GM12878 (cell line): Measurements from ENCODE around the gene LCLAT1. TPM values are rescaled to one million over a fixed set of nuclear protein-coding genes. Genes with fewer than 3 reads are reported as not detected.

Source experiments
- ATAC-seq: fragments of 200-7000 bp; cut with Tn5 transposase; 3 replicates; pipeline ENCODE4 v1.9.1; 2020; ENCODE audit warnings: mild to moderate bottlenecking, moderate library complexity
- BruUV-seq: library from RNA; stranded (reverse); fragments of 400-500 nt; replicated peaks from 2 replicates; lab custom pipeline; 2021; lab: Mats Ljungman, UMichigan
- CTCF ChIA-PET: fragments of 300-600 bp; sonication (Branson Sonifier 250); formaldehyde crosslinking; extraction: SDS; loops from one replicate; lab custom pipeline; 2021; ENCODE audit warnings: inconsistent platforms; lab: Yijun Ruan, JAX
- POLR2A ChIA-PET: fragments of 350-600 bp; formaldehyde crosslinking; extraction: SDS; loops from one replicate; lab custom pipeline; 2021; ENCODE audit warnings: inconsistent platforms; lab: Charles Lee
- RAD21 ChIA-PET: fragments of 300-600 bp; sonication (Branson Sonifier 250); formaldehyde crosslinking; loops from one replicate; lab custom pipeline; 2023; ENCODE audit warnings: antibody characterized with exemption; ENCODE audit not compliant: unreplicated experiment; lab: Charles Lee
- SMC1A ChIA-PET: fragments of 300-600 bp; sonication (Branson Sonifier 250); formaldehyde crosslinking; loops from one replicate; lab custom pipeline; 2023; ENCODE audit not compliant: unreplicated experiment, uncharacterized antibody; lab: Charles Lee
- DNase-seq: peaks from one replicate; pipeline ENCODE4 v3.0.0-alpha.2; 2011; ENCODE audit warnings: low read depth, low spot score
- FAIRE-seq: peaks from 3 replicates; lab custom pipeline; 2011; peaks lifted over from hg19 to GRCh38; lab: Jason Lieb, UNC
- H2AFZ ChIP-seq: 2 replicates; pipeline ENCODE4 v1.6.0; 2011; ENCODE audit warnings: low read depth, low read length, control low read depth; ENCODE audit not compliant: control insufficient read depth
- H3K27ac ChIP-seq: 2 replicates; pipeline ENCODE4 v1.5.1; 2011; ENCODE audit warnings: control low read depth; ENCODE audit not compliant: control insufficient read depth, insufficient read depth
- H3K27me3 ChIP-seq, 2 experiments: replicated peaks in 1 of 2; 2 replicates each; pipeline versions ENCODE4 v1.6.0 to v1.6.1; 2011; ENCODE audit warnings: low read length in 1 of 2; ENCODE audit not compliant: control insufficient read depth in 2 of 2, insufficient read depth in 2 of 2
- H3K36me3 ChIP-seq, 2 experiments: 2 replicates each; pipeline ENCODE4 v1.5.1; 2011; ENCODE audit warnings: low read length in 1 of 2; ENCODE audit not compliant: control insufficient read depth in 2 of 2, insufficient read depth in 2 of 2
- H3K4me1 ChIP-seq: 2 replicates; pipeline ENCODE4 v1.6.1; 2011; ENCODE audit warnings: mild to moderate bottlenecking, low read length, moderate library complexity, mixed read lengths; ENCODE audit not compliant: control insufficient read depth, insufficient read depth
- H3K4me2 ChIP-seq: 2 replicates; pipeline ENCODE4 v1.6.0; 2011; ENCODE audit warnings: control low read depth; ENCODE audit not compliant: control insufficient read depth, insufficient read depth
- H3K4me3 ChIP-seq: fragments of 200-600 bp; sonication (generic); 2 replicates; pipeline ENCODE4 v1.5.1; 2016
- H3K79me2 ChIP-seq: 2 replicates; pipeline ENCODE4 v1.6.0; 2011; ENCODE audit warnings: low read length; ENCODE audit not compliant: control insufficient read depth, insufficient read depth
- H3K9ac ChIP-seq: 2 replicates; pipeline ENCODE4 v1.8.0; 2011; ENCODE audit warnings: low read length, control low read depth, mixed read lengths; ENCODE audit not compliant: control insufficient read depth, insufficient read depth
- H3K9me3 ChIP-seq: replicated peaks from 3 replicates; pipeline ENCODE4 v1.5.1; 2011; ENCODE audit warnings: mild to moderate bottlenecking, low read length; ENCODE audit not compliant: control insufficient read depth, insufficient read depth
- H4K20me1 ChIP-seq: 2 replicates; pipeline ENCODE4 v1.6.0; 2011; ENCODE audit not compliant: control insufficient read depth, insufficient read depth
- CBX3 ChIP-seq: fragments of 200-600 bp; sonication (generic); IDR thresholded peaks from 2 replicates; pipeline ENCODE4 v1.6.1; 2016; ENCODE audit warnings: low read depth, borderline replicate concordance
- CHD4 ChIP-seq: fragments of 200-600 bp; sonication (generic); IDR thresholded peaks from 2 replicates; pipeline ENCODE4 v1.6.1; 2016; ENCODE audit warnings: mild to moderate bottlenecking
- CREB1 ChIP-seq: IDR thresholded peaks from 2 replicates; pipeline ENCODE4 v1.6.1; 2012; ENCODE audit warnings: low read depth, mild to moderate bottlenecking, inconsistent platforms
- CREM ChIP-seq: IDR thresholded peaks from 2 replicates; pipeline ENCODE4 v1.6.1; 2014; ENCODE audit warnings: antibody characterized with exemption, low read depth
- GABPA ChIP-seq: IDR thresholded peaks from 2 replicates; pipeline ENCODE4 v1.6.1; 2014; ENCODE audit warnings: antibody characterized with exemption, low read depth, mild to moderate bottlenecking, inconsistent platforms
- IKZF1 ChIP-seq: fragments of 450-650 bp; conservative IDR thresholded peaks from 2 replicates; pipeline ENCODE4 v1.6.1; 2017; ENCODE audit warnings: antibody characterized with exemption, mild to moderate bottlenecking
- MTA3 ChIP-seq: IDR thresholded peaks from 2 replicates; pipeline ENCODE4 v1.6.1; 2012; ENCODE audit warnings: low read length, inconsistent platforms, borderline replicate concordance
- NBN ChIP-seq: fragments of 450-650 bp; IDR thresholded peaks from 2 replicates; pipeline ENCODE4 v1.6.1; 2016
- POU2F2 ChIP-seq: IDR thresholded peaks from 3 replicates; pipeline ENCODE4 v1.6.1; 2011; ENCODE audit warnings: low read depth, mild to moderate bottlenecking, low read length, borderline replicate concordance
- RUNX3 ChIP-seq: IDR thresholded peaks from 2 replicates; pipeline ENCODE4 v1.6.1; 2012; ENCODE audit warnings: low read length, inconsistent platforms
- TCF7 ChIP-seq: IDR thresholded peaks from 2 replicates; pipeline ENCODE4 v1.6.1; 2014; ENCODE audit warnings: antibody characterized with exemption, borderline replicate concordance
- WRNIP1 ChIP-seq: IDR thresholded peaks from 2 replicates; pipeline ENCODE4 v1.6.1; 2011; ENCODE audit warnings: low read depth, low read length, improper control_type of control experiment, borderline replicate concordance
- ZNF24 ChIP-seq: fragments of 450-650 bp; IDR thresholded peaks from 2 replicates; pipeline ENCODE4 v1.6.1; 2017; ENCODE audit warnings: antibody characterized with exemption, mild to moderate bottlenecking
- ZNF274 ChIP-seq: IDR thresholded peaks from one replicate; pipeline ENCODE4 v1.8.0; 2011; ENCODE audit not compliant: insufficient read length, insufficient read depth
- ZNF384 ChIP-seq: IDR thresholded peaks from 2 replicates; pipeline ENCODE4 v1.6.1; 2012; ENCODE audit warnings: low read depth, mild to moderate bottlenecking, low read length, improper control_type of control experiment, borderline replicate concordance
- ZSCAN29 ChIP-seq: fragments of 450-650 bp; IDR thresholded peaks from 2 replicates; pipeline ENCODE4 v1.6.1; 2017; ENCODE audit warnings: mild to moderate bottlenecking, moderate library complexity
- ZZZ3 ChIP-seq: IDR thresholded peaks from 2 replicates; pipeline ENCODE4 v1.6.1; 2011; ENCODE audit warnings: low read depth; ENCODE audit not compliant: control insufficient read depth, insufficient read length
- WGBS: methylation state at CpG from one replicate; pipeline ENCODE4 v1.1.6; 2016; ENCODE audit warnings: low lambda C conversion rate; ENCODE audit not compliant: insufficient replicate concordance, insufficient coverage; ENCODE audit errors: missing lambda C conversion rate; 5-methylcytosine and 5-hydroxymethylcytosine counted together
- in situ Hi-C: fragments of 300-500 bp; cut with MboI; formaldehyde crosslinking; loops from 9 replicates; pipeline ENCODE4 v1.14.3; 2018; ENCODE audit warnings: mixed read lengths
- intact Hi-C: fragments of 100-400 bp; cut with micrococcal nuclease; formaldehyde crosslinking; loops from one replicate; pipeline ENCODE4 v1.14.2; 2022; ENCODE audit not compliant: unreplicated experiment
- polyA plus RNA-seq, 11 experiments: library from polyadenylated mRNA; depleted of rRNA in 4 of 11; unstranded in 6 of 11; stranded (reverse) in 5 of 11; fragments of >200 nt; fragmentation: Nextera tagmentation in 4 of 11; fragmentation: Illumina TruSeq in 1 of 11; extraction: Ambion mirVana in 4 of 11; extraction: Trizol in 1 of 11; gene quantifications; 1 replicate in 1 of 11; 2 replicates in 10 of 11; pipeline versions ENCODE4 v1.2.1 to v1.2.3, GENCODE V29; 2011 to 2016; ENCODE audit warnings: inconsistent platforms in 2 of 11, missing spikeins in 2 of 11, low read depth in 1 of 11
- total RNA-seq, 4 experiments: library from RNA; depleted of rRNA in 3 of 4; stranded (reverse); fragments of >200 nt in 3 of 4; fragmentation: Illumina TruSeq in 1 of 4; extraction: Trizol in 1 of 4; gene quantifications; 2 replicates each; pipeline versions ENCODE4 v1.2.1 to v1.2.3, GENCODE V29; 2013 to 2021
- TF ChIP-seq, protein P1 (sequence below), 3 experiments: IDR thresholded peaks in 2 of 3; conservative IDR thresholded peaks in 1 of 3; 2 replicates each; pipeline ENCODE4 v1.5.1; 2011; ENCODE audit warnings: low read depth in 3 of 3, low read length in 3 of 3, mild to moderate bottlenecking in 3 of 3, control low read depth in 2 of 3, moderate library complexity in 2 of 3, inconsistent platforms in 1 of 3, mixed read lengths in 1 of 3; ENCODE audit not compliant: control insufficient read depth in 2 of 3, insufficient read depth in 1 of 3; ENCODE audit errors: extremely low read depth in 1 of 3
- TF ChIP-seq, protein P2 (sequence below): IDR thresholded peaks from 2 replicates; pipeline ENCODE4 v1.6.1; 2011; ENCODE audit warnings: borderline replicate concordance, low read depth, mild to moderate bottlenecking, moderate library complexity, low read length; ENCODE audit not compliant: insufficient read depth, poor library complexity, severe bottlenecking

Gene LCLAT1
- total and polyA plus RNA-seq, 10 of the 15 experiments (the other 5 are each of a cell fraction or from before 2014, with no cell fraction given), result 8.1 to 33.0 (median 15.9) TPM

DNA sequence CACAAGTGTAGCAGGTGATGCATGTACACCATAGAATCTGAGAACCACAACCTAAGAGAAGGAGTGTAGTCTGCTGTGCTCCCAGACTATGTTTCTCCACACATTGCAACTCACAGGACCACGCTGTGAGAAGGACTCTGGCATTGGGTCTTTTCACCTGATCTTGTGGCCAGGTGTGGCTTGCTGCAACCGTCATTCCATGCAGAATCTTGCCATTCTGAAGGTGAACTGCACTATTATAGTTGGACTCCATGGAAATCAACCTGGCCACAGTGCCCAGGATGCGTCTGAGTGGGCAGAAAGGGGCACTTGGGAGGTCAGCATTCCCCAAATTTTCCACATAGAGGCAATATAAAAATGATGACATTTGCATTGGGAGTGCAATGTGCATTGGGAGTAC, 237.9 kb downstream of the LCLAT1 start:
- Histone ChIP-seq H4K20me1 (no peaks in the 10 kb centered on the region), H3K4me3 (no peak overlapping the region), H3K9ac (no peak overlapping the region), H3K27me3 (no peaks in the 10 kb centered on the region), H3K79me2 (no peaks in the 10 kb centered on the region), H2AFZ (no peak overlapping the region), H3K27ac (no peak overlapping the region), H3K4me1 (no peaks in the 10 kb centered on the region), H3K9me3 (no peaks in the 10 kb centered on the region; the same call in 2 of the 3 replicates), H3K36me3 (no peaks in the 10 kb centered on the region), H3K4me2 (no peak overlapping the region)
- TF ChIP-seq POU2F2 (no peak), TCF7 (no peak), CREM (no peak), ZNF274 (no peak), CBX3 (no peak), MTA3 (no peak), RUNX3 (no peak), ZNF24 (no peak), CHD4 (no peak), GABPA (no peak), WRNIP1 (no peak), CREB1 (no peak), IKZF1 (no peak), ZZZ3 (no peak), ZNF384 (no peak), ZSCAN29 (no peak), NBN (no peak)
- TF ChIP-seq, protein P1, sequence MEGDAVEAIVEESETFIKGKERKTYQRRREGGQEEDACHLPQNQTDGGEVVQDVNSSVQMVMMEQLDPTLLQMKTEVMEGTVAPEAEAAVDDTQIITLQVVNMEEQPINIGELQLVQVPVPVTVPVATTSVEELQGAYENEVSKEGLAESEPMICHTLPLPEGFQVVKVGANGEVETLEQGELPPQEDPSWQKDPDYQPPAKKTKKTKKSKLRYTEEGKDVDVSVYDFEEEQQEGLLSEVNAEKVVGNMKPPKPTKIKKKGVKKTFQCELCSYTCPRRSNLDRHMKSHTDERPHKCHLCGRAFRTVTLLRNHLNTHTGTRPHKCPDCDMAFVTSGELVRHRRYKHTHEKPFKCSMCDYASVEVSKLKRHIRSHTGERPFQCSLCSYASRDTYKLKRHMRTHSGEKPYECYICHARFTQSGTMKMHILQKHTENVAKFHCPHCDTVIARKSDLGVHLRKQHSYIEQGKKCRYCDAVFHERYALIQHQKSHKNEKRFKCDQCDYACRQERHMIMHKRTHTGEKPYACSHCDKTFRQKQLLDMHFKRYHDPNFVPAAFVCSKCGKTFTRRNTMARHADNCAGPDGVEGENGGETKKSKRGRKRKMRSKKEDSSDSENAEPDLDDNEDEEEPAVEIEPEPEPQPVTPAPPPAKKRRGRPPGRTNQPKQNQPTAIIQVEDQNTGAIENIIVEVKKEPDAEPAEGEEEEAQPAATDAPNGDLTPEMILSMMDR (IDR thresholded peaks at IDR 0.05 in 2 of 3, conservative IDR thresholded peaks at IDR 0.05 in 1 of 3; ENCODE audit: control insufficient read depth in 2 of 3, extremely low read depth in 1 of 3, insufficient read depth in 1 of 3, low read depth in 3 of 3, low read length in 3 of 3), result no peak
- TF ChIP-seq, protein P2, sequence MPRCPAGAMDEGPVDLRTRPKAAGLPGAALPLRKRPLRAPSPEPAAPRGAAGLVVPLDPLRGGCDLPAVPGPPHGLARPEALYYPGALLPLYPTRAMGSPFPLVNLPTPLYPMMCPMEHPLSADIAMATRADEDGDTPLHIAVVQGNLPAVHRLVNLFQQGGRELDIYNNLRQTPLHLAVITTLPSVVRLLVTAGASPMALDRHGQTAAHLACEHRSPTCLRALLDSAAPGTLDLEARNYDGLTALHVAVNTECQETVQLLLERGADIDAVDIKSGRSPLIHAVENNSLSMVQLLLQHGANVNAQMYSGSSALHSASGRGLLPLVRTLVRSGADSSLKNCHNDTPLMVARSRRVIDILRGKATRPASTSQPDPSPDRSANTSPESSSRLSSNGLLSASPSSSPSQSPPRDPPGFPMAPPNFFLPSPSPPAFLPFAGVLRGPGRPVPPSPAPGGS, result no peak
- POLR2A ChIA-PET, result no interaction called here
- SMC1A ChIA-PET, result no interaction called here
- no peak for DNase-seq
- no peak for FAIRE-seq
- in situ Hi-C loops (no loop called here), intact Hi-C loops (no loop called here)
- WGBS, result 26% methylated on average over 3 of the region's 3 CpGs
- BruUV-seq, result no TSS peak
- ATAC-seq, result no peak
- RAD21 ChIA-PET, result no interaction called here
- CTCF ChIA-PET, result interaction anchor here (0.9 to 4.5 kb wide), 2 partner anchors 19 to 26 kb away, joined by 5 to 39 read pairs; no protein-coding TSS in a partner anchor
